ENCODE measurements around the gene TRAK1.
A peak's percentile ranks its signal among the peaks of the same experiment; 100 is the strongest.

TRAK1 gene

DNA sequence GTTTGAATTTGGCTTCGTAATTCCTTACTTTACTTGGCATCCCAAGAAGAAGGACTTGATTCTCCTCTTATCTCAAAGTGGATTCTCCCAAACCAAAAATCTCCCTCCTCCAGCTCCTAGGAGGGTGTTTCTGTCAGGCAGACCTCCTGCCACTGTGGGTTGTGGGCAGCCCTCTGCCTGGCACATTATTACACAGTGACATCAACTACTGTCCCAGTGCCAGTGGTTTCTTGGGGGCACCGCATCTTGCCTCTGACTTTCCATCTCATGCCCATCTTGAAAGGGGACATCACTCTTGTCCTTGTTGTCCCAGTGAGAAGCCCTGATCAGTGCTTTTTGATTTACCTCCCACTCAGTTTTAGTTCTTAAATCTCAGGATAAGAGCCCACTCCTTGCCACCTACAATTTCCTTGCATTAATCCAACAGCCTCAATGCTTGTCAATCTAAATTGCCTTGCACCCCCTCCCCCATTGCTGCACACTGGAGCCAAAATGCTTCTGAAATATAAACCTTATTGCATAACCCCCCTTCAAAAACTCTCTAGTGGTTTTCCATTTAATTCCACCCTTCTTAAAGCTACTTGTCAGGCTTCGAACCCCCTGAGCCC is 81.0 kb downstream of the TRAK1 start:
- H3K79me1 ChIP-seq (ENCODE audit: low read length): no peaks in the 10 kb centered on the region
- H3K23ac ChIP-seq (ENCODE audit: low read length): no peak overlapping the region
- H3K9me3 ChIP-seq (ENCODE audit: insufficient read depth, low read depth, low read length): no peaks in the 10 kb centered on the region
- no peak overlapping the region for H4K91ac ChIP-seq (ENCODE audit: low read depth, low read length)
- H3K4me3 ChIP-seq (ENCODE audit: low read depth, low read length): no peak overlapping the region
- H2BK120ac ChIP-seq (ENCODE audit: insufficient read depth, low read length, poor library complexity): no peak overlapping the region
- H3K14ac ChIP-seq (ENCODE audit: low read length): no peak overlapping the region
- no peak for DNase-seq
- no peak overlapping the region for H4K12ac ChIP-seq (ENCODE audit: low read depth, low read length)
- no peaks in the 10 kb centered on the region for H3K27me3 ChIP-seq (ENCODE audit: insufficient read depth, low read length)
- H3K9ac ChIP-seq (ENCODE audit: low read length): no peak overlapping the region
- H2AK5ac ChIP-seq (ENCODE audit: low read length): no peak overlapping the region
- H3K18ac ChIP-seq (ENCODE audit: low read length): no peak overlapping the region
- peaks cover 3% of the 10 kb centered on the region in 2 experiments for H3K36me3 ChIP-seq (ENCODE audit: control insufficient read depth in 1 of 2, insufficient read depth in 2 of 2, low read length in 2 of 2)
- H2BK12ac ChIP-seq (ENCODE audit: low read length): no peak overlapping the region
- H4K8ac ChIP-seq (ENCODE audit: low read depth, low read length): no peak overlapping the region
- no peak overlapping the region for H3K4me2 ChIP-seq (ENCODE audit: low read length)
- H3K27ac ChIP-seq (ENCODE audit: low read depth, low read length): no peak overlapping the region
- H3K4me1 ChIP-seq (ENCODE audit: control insufficient read depth in 1 of 2, insufficient read depth in 2 of 2, low read length in 2 of 2): no peaks in the 10 kb centered on the region
- no CpG with 5 or more reads among the region's 3 CpGs for WGBS (ENCODE audit: extremely low coverage, insufficient coverage, insufficient read length)
- H3K4ac ChIP-seq (ENCODE audit: low read depth, low read length): peak overlapping the region; percentile 80
- peaks cover 2% of the 10 kb centered on the region for H3K79me2 ChIP-seq (ENCODE audit: control insufficient read depth, insufficient read depth, low read length, poor library complexity)
- H2BK5ac ChIP-seq (ENCODE audit: low read depth, low read length, poor library complexity): no peak overlapping the region
- no peak overlapping the region for H2AFZ ChIP-seq (ENCODE audit: insufficient read depth, low read length, poor library complexity)

DNA sequence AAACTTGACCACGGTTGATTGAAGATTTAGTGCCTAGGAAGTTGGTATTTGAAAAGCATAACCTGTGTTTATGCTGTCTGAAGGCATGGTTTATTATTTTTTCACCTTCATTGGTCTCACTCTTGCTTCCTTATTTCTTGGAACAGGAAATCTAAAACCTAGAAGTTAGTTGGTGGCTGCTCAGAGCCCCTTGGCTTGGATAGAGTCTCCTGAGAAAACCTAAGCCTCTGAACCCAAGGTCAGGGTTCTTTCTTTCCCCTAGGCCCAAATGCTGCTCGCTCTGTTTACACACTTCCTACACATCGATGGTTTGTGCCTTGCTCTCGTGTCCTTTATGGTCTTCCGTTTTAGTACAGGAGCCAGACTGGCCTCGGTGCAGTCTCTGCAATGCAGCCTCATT is 82.2 kb downstream of the TRAK1 start:
- H3K27me3 ChIP-seq (ENCODE audit: insufficient read depth, low read length): no peaks in the 10 kb centered on the region
- H2AK5ac ChIP-seq (ENCODE audit: low read length): no peak overlapping the region
- peak overlapping the region; percentile 82 for H3K4ac ChIP-seq (ENCODE audit: low read depth, low read length)
- H3K4me2 ChIP-seq (ENCODE audit: low read length): no peak overlapping the region
- H3K18ac ChIP-seq (ENCODE audit: low read length): no peak overlapping the region
- no peak overlapping the region for H4K8ac ChIP-seq (ENCODE audit: low read depth, low read length)
- no peak overlapping the region for H3K14ac ChIP-seq (ENCODE audit: low read length)
- H3K9me3 ChIP-seq (ENCODE audit: insufficient read depth, low read depth, low read length): no peaks in the 10 kb centered on the region
- no peak overlapping the region for H3K9ac ChIP-seq (ENCODE audit: low read length)
- no peak for DNase-seq
- H3K23ac ChIP-seq (ENCODE audit: low read length): no peak overlapping the region
- H3K36me3 ChIP-seq (ENCODE audit: control insufficient read depth in 1 of 2, insufficient read depth in 2 of 2, low read length in 2 of 2): peaks cover 11% of the 10 kb centered on the region in 2 experiments
- no peaks in the 10 kb centered on the region for H3K79me1 ChIP-seq (ENCODE audit: low read length)
- no peak overlapping the region for H2BK5ac ChIP-seq (ENCODE audit: low read depth, low read length, poor library complexity)
- no peak overlapping the region for H3K27ac ChIP-seq (ENCODE audit: low read depth, low read length)
- no peak overlapping the region for H4K12ac ChIP-seq (ENCODE audit: low read depth, low read length)
- H4K91ac ChIP-seq (ENCODE audit: low read depth, low read length): no peak overlapping the region
- no CpG with 5 or more reads among the region's 6 CpGs for WGBS (ENCODE audit: extremely low coverage, insufficient coverage, insufficient read length)
- no peak overlapping the region for H2BK12ac ChIP-seq (ENCODE audit: low read length)
- no peak overlapping the region for H3K4me3 ChIP-seq (ENCODE audit: low read depth, low read length)
- H3K79me2 ChIP-seq (ENCODE audit: control insufficient read depth, insufficient read depth, low read length, poor library complexity): peaks cover 2% of the 10 kb centered on the region
- no peak overlapping the region for H2AFZ ChIP-seq (ENCODE audit: insufficient read depth, low read length, poor library complexity)
- H2BK120ac ChIP-seq (ENCODE audit: insufficient read depth, low read length, poor library complexity): no peak overlapping the region
- peaks cover 0 to 2% of the 10 kb centered on the region in 2 experiments for H3K4me1 ChIP-seq (ENCODE audit: control insufficient read depth in 1 of 2, insufficient read depth in 2 of 2, low read length in 2 of 2)

DNA sequence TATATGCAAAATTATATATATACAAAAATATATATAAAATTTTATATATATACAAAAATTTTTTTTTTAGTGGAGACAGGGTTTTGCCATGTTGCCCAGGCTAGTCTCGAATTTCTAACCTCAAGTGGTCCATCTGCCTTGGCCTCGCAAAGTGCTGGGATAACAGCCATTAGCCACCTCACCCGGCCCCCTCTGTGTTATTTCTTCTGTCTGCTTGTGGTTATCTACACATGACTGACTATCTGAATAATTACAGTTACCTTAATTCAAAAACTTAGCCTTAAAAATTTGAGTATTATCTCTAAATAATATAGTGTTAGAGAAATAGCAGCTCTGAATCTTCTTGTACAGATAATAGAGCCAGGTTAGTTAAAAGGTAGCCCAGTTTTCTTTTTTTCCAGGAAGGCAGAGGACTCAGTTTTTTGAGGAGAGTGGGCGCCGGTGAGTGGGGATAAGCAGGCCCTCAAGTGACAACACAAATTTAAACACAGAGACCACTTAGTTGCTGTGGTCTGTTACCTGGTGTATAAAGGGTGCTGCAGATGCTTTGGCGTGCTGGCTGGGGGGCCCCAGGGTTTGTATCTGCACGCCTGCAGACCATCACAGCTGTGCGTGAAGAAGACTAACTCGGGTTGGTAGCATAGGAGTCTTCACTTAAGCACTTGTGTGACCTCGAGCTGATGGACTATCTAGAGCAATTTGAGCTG is 83.7 kb downstream of the TRAK1 start:
- Histone ChIP-seq H4K8ac (ENCODE audit: low read depth, low read length) (no peak overlapping the region), H2BK5ac (ENCODE audit: low read depth, low read length, poor library complexity) (no peak overlapping the region), H3K9ac (ENCODE audit: low read length) (no peak overlapping the region), H3K4me3 (ENCODE audit: low read depth, low read length) (no peak overlapping the region), H2AK5ac (ENCODE audit: low read length) (no peak overlapping the region), H3K36me3 (ENCODE audit: control insufficient read depth in 1 of 2, insufficient read depth in 2 of 2, low read length in 2 of 2) (peaks cover 11 to 12% of the 10 kb centered on the region in 2 experiments), H2BK120ac (ENCODE audit: insufficient read depth, low read length, poor library complexity) (no peak overlapping the region), H2BK12ac (ENCODE audit: low read length) (no peak overlapping the region), H3K27ac (ENCODE audit: low read depth, low read length) (no peak overlapping the region), H3K9me3 (ENCODE audit: insufficient read depth, low read depth, low read length) (no peaks in the 10 kb centered on the region), H3K27me3 (ENCODE audit: insufficient read depth, low read length) (no peaks in the 10 kb centered on the region), H2AFZ (ENCODE audit: insufficient read depth, low read length, poor library complexity) (no peak overlapping the region), H4K91ac (ENCODE audit: low read depth, low read length) (no peak overlapping the region), H3K79me1 (ENCODE audit: low read length) (no peaks in the 10 kb centered on the region), H4K12ac (ENCODE audit: low read depth, low read length) (no peak overlapping the region), H3K23ac (ENCODE audit: low read length) (no peak overlapping the region), H3K14ac (ENCODE audit: low read length) (no peak overlapping the region), H3K4ac (ENCODE audit: low read depth, low read length) (no peak overlapping the region), H3K79me2 (ENCODE audit: control insufficient read depth, insufficient read depth, low read length, poor library complexity) (peaks cover 2% of the 10 kb centered on the region), H3K4me2 (ENCODE audit: low read length) (no peak overlapping the region), H3K18ac (ENCODE audit: low read length) (no peak overlapping the region), H3K4me1 (ENCODE audit: control insufficient read depth in 1 of 2, insufficient read depth in 2 of 2, low read length in 2 of 2) (peaks cover 0 to 10% of the 10 kb centered on the region in 2 experiments)
- WGBS (ENCODE audit: extremely low coverage, insufficient coverage, insufficient read length): no CpG with 5 or more reads among the region's 10 CpGs
- DNase-seq: no peak

DNA sequence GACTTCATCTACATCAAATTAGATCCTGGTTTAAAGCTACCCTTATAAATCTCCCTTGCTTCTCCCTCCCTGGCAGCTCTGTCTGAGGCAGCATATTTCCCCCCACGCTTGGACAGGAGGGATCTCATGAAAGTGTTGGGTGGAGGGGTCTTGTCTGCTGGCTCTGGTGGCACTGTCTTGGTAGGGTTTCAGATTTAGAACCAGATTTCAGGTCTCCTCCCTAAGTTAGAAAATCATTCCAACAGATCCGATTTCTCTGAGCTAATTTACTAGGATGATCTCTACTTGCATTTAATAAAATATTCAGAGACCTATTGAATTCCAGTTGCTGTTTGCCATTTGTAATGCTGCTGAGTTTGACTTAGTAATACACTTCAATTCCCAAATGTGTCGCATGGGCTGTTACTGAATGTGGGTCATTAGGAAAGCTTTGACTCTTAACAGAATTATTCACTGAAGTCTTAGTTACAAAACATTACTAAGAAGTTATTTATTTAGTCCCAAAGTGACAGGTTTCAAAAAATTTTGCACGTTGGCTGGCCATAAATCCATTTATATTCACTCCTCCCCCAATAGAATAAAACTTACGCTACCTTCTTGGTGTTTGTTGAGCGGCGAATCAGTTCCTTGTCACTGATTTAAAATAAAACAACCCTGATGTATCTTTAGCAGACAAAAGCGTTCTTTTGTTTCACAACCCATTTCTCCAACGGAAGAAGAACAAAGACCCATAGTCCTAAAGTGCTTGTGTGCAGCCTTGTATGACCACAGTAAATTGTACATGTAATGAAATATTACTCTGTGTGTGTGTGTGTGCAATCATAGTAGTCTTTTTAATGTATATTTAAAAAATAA is 84.5 kb downstream of the TRAK1 start:
- H3K18ac ChIP-seq (ENCODE audit: low read length): no peak overlapping the region
- no peak overlapping the region for H3K14ac ChIP-seq (ENCODE audit: low read length)
- no peak overlapping the region for H4K12ac ChIP-seq (ENCODE audit: low read depth, low read length)
- H2AK5ac ChIP-seq (ENCODE audit: low read length): no peak overlapping the region
- H3K4ac ChIP-seq (ENCODE audit: low read depth, low read length): no peak overlapping the region
- H3K4me3 ChIP-seq (ENCODE audit: low read depth, low read length): no peak overlapping the region
- no CpG with 5 or more reads among the region's 9 CpGs for WGBS (ENCODE audit: extremely low coverage, insufficient coverage, insufficient read length)
- peaks cover 2% of the 10 kb centered on the region for H3K79me2 ChIP-seq (ENCODE audit: control insufficient read depth, insufficient read depth, low read length, poor library complexity)
- no peak overlapping the region for H2BK5ac ChIP-seq (ENCODE audit: low read depth, low read length, poor library complexity)
- H3K9me3 ChIP-seq (ENCODE audit: insufficient read depth, low read depth, low read length): no peaks in the 10 kb centered on the region
- H3K79me1 ChIP-seq (ENCODE audit: low read length): no peaks in the 10 kb centered on the region
- peaks cover 0 to 11% of the 10 kb centered on the region in 2 experiments for H3K4me1 ChIP-seq (ENCODE audit: control insufficient read depth in 1 of 2, insufficient read depth in 2 of 2, low read length in 2 of 2)
- H3K27me3 ChIP-seq (ENCODE audit: insufficient read depth, low read length): no peaks in the 10 kb centered on the region
- H2AFZ ChIP-seq (ENCODE audit: insufficient read depth, low read length, poor library complexity): no peak overlapping the region
- H2BK120ac ChIP-seq (ENCODE audit: insufficient read depth, low read length, poor library complexity): no peak overlapping the region
- no peak overlapping the region for H2BK12ac ChIP-seq (ENCODE audit: low read length)
- H3K27ac ChIP-seq (ENCODE audit: low read depth, low read length): no peak overlapping the region
- no peak overlapping the region for H4K91ac ChIP-seq (ENCODE audit: low read depth, low read length)
- peaks cover 11 to 12% of the 10 kb centered on the region in 2 experiments for H3K36me3 ChIP-seq (ENCODE audit: control insufficient read depth in 1 of 2, insufficient read depth in 2 of 2, low read length in 2 of 2)
- H3K9ac ChIP-seq (ENCODE audit: low read length): no peak overlapping the region
- H3K23ac ChIP-seq (ENCODE audit: low read length): no peak overlapping the region
- H3K4me2 ChIP-seq (ENCODE audit: low read length): no peak overlapping the region
- H4K8ac ChIP-seq (ENCODE audit: low read depth, low read length): no peak overlapping the region
- no peak for DNase-seq

Data from trophoblast cell (in vitro differentiated cells and primary cell).